T-cell (primary cell): ENCODE results near the gene CCNE1. TPM values are rescaled to one million over a fixed set of nuclear protein-coding genes. Genes with fewer than 3 reads are reported as not detected.

Experiments used
- ATAC-seq, 4 experiments: fragments of 200-7000 bp in 3 of 4; fragments of 150-1000 bp in 1 of 4; cut with Tn5 transposase; replicated peaks in 1 of 4; 1 replicate in 3 of 4; 2 replicates in 1 of 4; pipeline ENCODE4 v1.10.0; 2021; ENCODE audit warnings: moderate library complexity in 3 of 4, mild to moderate bottlenecking in 2 of 4, moderate number of reproducible peaks in 1 of 4
- CTCF ChIA-PET, 2 donors: fragments of 300-600 bp; sonication (Branson Sonifier 250); formaldehyde crosslinking; loops; one replicate each; lab custom pipeline; 2022; ENCODE audit warnings: antibody characterized with exemption in 2 of 2; lab: Charles Lee
- POLR2A ChIA-PET, 2 donors: fragments of 300-600 bp; sonication (Branson Sonifier 250); formaldehyde crosslinking; loops; one replicate each; lab custom pipeline; 2022; ENCODE audit warnings: antibody characterized with exemption in 2 of 2; lab: Charles Lee
- DNase-seq, 35 experiments: peaks; one replicate each; pipeline versions ENCODE4 v3.0.0 to v3.0.0-alpha.2; 2013 to 2023
- H3K27ac ChIP-seq: one replicate; pipeline ENCODE4 v1.5.1; 2013; ENCODE audit warnings: low read length
- H3K27me3 ChIP-seq, 2 experiments: replicated peaks in 1 of 2; 1 replicate in 1 of 2; 2 replicates in 1 of 2; pipeline versions ENCODE4 v1.6.1 to v1.7.0; 2013; ENCODE audit warnings: low read length in 1 of 2, mixed read lengths in 1 of 2; ENCODE audit not compliant: control insufficient read depth in 2 of 2, insufficient read depth in 2 of 2; ENCODE audit errors: extremely low read depth in 1 of 2
- H3K36me3 ChIP-seq, 2 donors: 1 replicate in 1 of 2; 2 replicates in 1 of 2; pipeline versions ENCODE4 v1.6.1 to v1.7.0; 2013; ENCODE audit warnings: low read length in 1 of 2; ENCODE audit not compliant: control insufficient read depth in 2 of 2, insufficient read depth in 1 of 2; ENCODE audit errors: extremely low read depth in 1 of 2
- H3K4me1 ChIP-seq, 2 experiments: 1 replicate in 1 of 2; 2 replicates in 1 of 2; pipeline versions ENCODE4 v1.6.1 to v1.7.0; 2013; ENCODE audit warnings: low read length in 2 of 2, mixed read lengths in 1 of 2; ENCODE audit not compliant: insufficient read depth in 2 of 2, control insufficient read depth in 1 of 2; ENCODE audit errors: extremely low read depth in 1 of 2
- H3K4me3 ChIP-seq, 2 donors: 1 replicate in 1 of 2; 2 replicates in 1 of 2; pipeline versions ENCODE4 v1.5.1 to v1.7.0; 2013; ENCODE audit warnings: mild to moderate bottlenecking in 2 of 2, low read length in 1 of 2, moderate library complexity in 1 of 2; ENCODE audit not compliant: control insufficient read depth in 1 of 2; ENCODE audit errors: extremely low read depth in 1 of 2
- H3K9me3 ChIP-seq: 2 replicates; pipeline ENCODE4 v1.7.0; 2013
- H3K27ac Mint-ChIP-seq, 2 donors: one replicate each; pipeline ENCODE4 v1.8.0; 2020 to 2021; ENCODE audit warnings: mild to moderate bottlenecking in 2 of 2, mixed read lengths in 2 of 2
- H3K27me3 Mint-ChIP-seq, 2 donors: one replicate each; pipeline ENCODE4 v1.8.0; 2021 to 2022; ENCODE audit warnings: mixed read lengths in 2 of 2
- H3K36me3 Mint-ChIP-seq: one replicate; pipeline ENCODE4 v1.8.0; 2021; ENCODE audit warnings: mixed read lengths
- H3K4me1 Mint-ChIP-seq, 3 donors: one replicate each; pipeline ENCODE4 v1.8.0; 2020 to 2022; ENCODE audit warnings: mixed read lengths in 3 of 3, mild to moderate bottlenecking in 1 of 3
- H3K4me3 Mint-ChIP-seq, 3 donors: one replicate each; pipeline ENCODE4 v1.8.0; 2020 to 2022; ENCODE audit warnings: mild to moderate bottlenecking in 3 of 3, mixed read lengths in 3 of 3, moderate library complexity in 3 of 3
- H3K9me3 Mint-ChIP-seq, 3 donors: one replicate each; pipeline ENCODE4 v1.8.0; 2020 to 2022; ENCODE audit warnings: mixed read lengths in 3 of 3
- WGBS: methylation state at CpG from one replicate; pipeline ENCODE4 v1.1.5; 2013; ENCODE audit warnings: missing lambda C conversion rate; ENCODE audit not compliant: insufficient coverage; 5-methylcytosine and 5-hydroxymethylcytosine counted together
- total RNA-seq, 35 experiments: library from RNA in 6 of 35; stranded (reverse) in 6 of 35; fragments of 120-200 nt in 1 of 35; gene quantifications; one replicate each; pipeline versions ENCODE4 v1.2.1 to v1.2.4 and lab custom pipeline; 2013 to 2026

The CCNE1 gene
- total RNA-seq, 5 donors from 2014 or later (not counting 1 experiment from before 2014, with no cell fraction given): 4.1 to 10.1 (median 6.0) TPM

DNA sequence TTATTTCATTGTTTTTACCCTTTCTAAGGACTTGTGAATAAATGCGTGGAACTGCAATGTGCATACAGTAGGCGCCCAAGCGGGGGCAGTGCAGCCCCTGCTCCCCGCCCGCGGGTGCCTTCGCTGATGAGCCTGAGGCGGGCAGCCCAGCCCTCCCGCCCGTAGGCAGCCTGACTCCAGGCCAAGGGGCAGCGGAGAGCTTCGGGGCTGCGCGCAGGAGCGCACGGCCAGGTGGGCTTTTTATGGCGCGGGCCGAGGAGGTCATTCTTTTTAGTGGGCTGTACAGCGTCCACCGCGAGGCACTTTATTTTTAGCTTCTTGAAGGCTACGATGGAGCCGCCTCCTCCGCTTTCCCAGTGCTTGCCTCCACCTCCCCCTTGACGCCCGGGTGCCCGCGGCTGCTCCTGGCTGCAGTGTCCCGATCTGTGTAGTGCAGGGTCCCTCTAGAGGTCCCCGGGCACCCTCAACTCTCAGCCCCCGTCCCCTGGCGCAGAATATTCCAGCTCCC is 60.5 kb downstream of the CCNE1 start:
- DNase-seq: peak in 6 of 35 experiments; percentile 2 to 47 (median 10)
- no peak overlapping the region for H3K4me3 ChIP-seq
- WGBS: 11% methylated on average over 28 of the region's 33 CpGs

DNA sequence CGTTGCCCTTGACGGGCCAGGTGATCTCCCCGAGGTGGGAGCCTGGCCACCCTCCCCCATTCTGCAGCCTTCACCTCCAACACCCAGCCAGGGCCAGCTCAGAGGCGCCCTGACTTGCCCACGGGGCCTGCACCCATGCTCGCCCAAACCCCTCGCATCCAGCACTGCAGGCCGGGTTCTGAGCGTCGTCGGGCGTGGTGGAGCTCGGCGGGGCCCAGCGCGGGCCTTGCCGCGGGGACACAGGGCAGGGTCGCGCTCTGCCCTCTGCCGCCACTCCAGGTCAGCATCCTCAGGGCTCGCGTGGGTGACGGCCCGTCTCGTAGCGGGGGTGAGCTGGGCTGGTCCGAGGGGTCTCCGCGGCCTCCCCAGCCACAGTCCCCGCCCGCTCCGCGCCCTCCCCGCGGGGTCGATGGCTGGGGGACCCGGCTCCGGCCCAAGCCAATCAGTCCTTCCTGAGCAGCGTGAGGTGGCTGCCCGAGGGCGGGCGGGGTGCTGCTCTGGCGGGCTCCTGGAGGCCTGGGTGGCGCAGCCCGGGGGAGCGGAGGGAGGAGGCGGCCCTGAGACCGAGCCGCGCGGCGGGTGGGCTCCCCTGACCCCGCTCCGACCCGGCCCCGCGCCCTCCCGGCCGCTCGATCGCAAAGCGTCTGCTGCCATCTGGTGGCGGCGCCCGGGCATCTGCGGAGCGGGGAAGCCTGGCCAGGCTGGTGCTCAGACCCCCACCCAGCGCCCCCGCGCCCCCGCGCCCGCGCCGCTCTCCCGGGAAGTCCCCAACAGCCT is 61.4 kb downstream of the CCNE1 start:
- no peak overlapping the region for H3K27ac Mint-ChIP-seq
- peaks cover 0 to 4% (median 0%) of the 10 kb centered on the region in 3 donors for H3K9me3 Mint-ChIP-seq
- ATAC-seq: peak; percentile 80 to 91 (median 84)
- ChIA-PET CTCF (interaction anchor here (0.6 to 2.9 kb wide), 6 partner anchors 12 to 143 kb away, joined by 3 to 20 read pairs (median 6); no protein-coding TSS in a partner anchor), POLR2A (no interaction called here)
- peak overlapping the region; percentile 62 to 70 (median 63) for H3K4me3 Mint-ChIP-seq
- H3K4me1 Mint-ChIP-seq: peaks cover 7 to 18% (median 16%) of the 10 kb centered on the region in 3 donors
- Histone ChIP-seq H3K9me3 (no peaks in the 10 kb centered on the region), H3K4me3 (peak overlapping the region in 1 of 2 donors; percentile 51), H3K36me3 (no peaks in the 10 kb centered on the region), H3K4me1 (peaks cover 0 to 21% of the 10 kb centered on the region in 2 experiments), H3K27ac (no peak overlapping the region), H3K27me3 (peaks cover 2 to 41% of the 10 kb centered on the region in 2 experiments)
- H3K36me3 Mint-ChIP-seq: no peaks in the 10 kb centered on the region
- peaks cover 7 to 26% of the 10 kb centered on the region in 2 donors for H3K27me3 Mint-ChIP-seq
- peak in 34 of 35 experiments; percentile 20 to 81 (median 56) for DNase-seq
- 2% methylated on average over 76 of the region's 77 CpGs for WGBS

More for the DNA sequence above, 60.5 kb downstream of the CCNE1 start:
- H3K36me3 Mint-ChIP-seq: no peaks in the 10 kb centered on the region
- Histone ChIP-seq H3K9me3 (no peaks in the 10 kb centered on the region), H3K4me1 (peaks cover 0 to 21% of the 10 kb centered on the region in 2 experiments), H3K36me3 (no peaks in the 10 kb centered on the region), H3K27me3 (peaks cover 2 to 41% of the 10 kb centered on the region in 2 experiments), H3K27ac (no peak overlapping the region)
- POLR2A ChIA-PET: interaction anchor here in 1 of 2 donors (0.6 kb wide), 1 partner anchor 41 kb away, joined by 3 read pairs; no protein-coding TSS in a partner anchor
- peaks cover 7 to 26% of the 10 kb centered on the region in 2 donors for H3K27me3 Mint-ChIP-seq
- no peak overlapping the region for H3K27ac Mint-ChIP-seq
- peak overlapping the region; percentile 24 to 70 (median 31) for H3K4me3 Mint-ChIP-seq
- CTCF ChIA-PET: interaction anchor here (0.6 to 2.9 kb wide), 13 partner anchors 11 to 268 kb away, joined by 3 to 20 read pairs (median 5); no protein-coding TSS in a partner anchor
- ATAC-seq: peak in 3 of 4 experiments; percentile 33 to 51 (median 46)
- H3K9me3 Mint-ChIP-seq: peaks cover 0 to 9% (median 4%) of the 10 kb centered on the region in 3 donors
- H3K4me1 Mint-ChIP-seq: peaks cover 7 to 18% (median 16%) of the 10 kb centered on the region in 3 donors

Other genes with a start within 250 kb of the CCNE1 start
- 10 to 100 TPM; 43.7 to 59.6 (median 55.5) TPM for gene POP4, start 205.7 kb upstream of the CCNE1 start, total RNA-seq
- 10 to 100 TPM; 13.2 to 42.6 (median 34.5) TPM for gene PLEKHF1, start 146.5 kb upstream of the CCNE1 start, total RNA-seq
- gene C19orf12, start 96.7 kb upstream of the CCNE1 start, total RNA-seq: 10 to 100 TPM; 25.1 to 38.7 (median 34.2) TPM
- 10 to 100 TPM; 69.0 to 84.8 (median 75.7) TPM for gene URI1, start 130.2 kb downstream of the CCNE1 start, total RNA-seq